SW480 (cell line): ENCODE measurements around the gene ATF7IP2.
"Not testable (repeated sequence)": the region's sequence is repeated elsewhere in the genome, so short reads cannot be mapped to it uniquely, and the experiment has no call there.

Experiments
- DNase-seq: peaks from one replicate; pipeline ENCODE4 v3.0.0-alpha.2; 2016; ENCODE audit warnings: low spot score

ATF7IP2 gene

GRCh38 chr16:10385725-10386516 lies at the start of gene ATF7IP2:
Gene ATF7IP2, plus strand, starts transcription at chr16:10386061. Its CDS starts 44,560 bp downstream, at chr16:10430621.
- DNase-seq, result peak; percentile 91

- DNase-seq, result no peak
Measured at GRCh38 chr16:10338426-10338825, 47.4 kb upstream of the ATF7IP2 start.

GRCh38 chr16:10339777-10340732 lies 45.8 kb upstream of the ATF7IP2 start:
- DNase-seq, result no peak

- no peak for DNase-seq
Measured at GRCh38 chr16:10343124-10343760, 42.6 kb upstream of the ATF7IP2 start.

- not testable (repeated sequence) for DNase-seq
Measured at GRCh38 chr16:10344699-10345098, 41.2 kb upstream of the ATF7IP2 start.

- DNase-seq, result no peak
Measured at GRCh38 chr16:10345629-10346028, 40.2 kb upstream of the ATF7IP2 start.

GRCh38 chr16:10349851-10350250 lies 36.0 kb upstream of the ATF7IP2 start:
- no peak for DNase-seq

- no peak for DNase-seq
Measured at GRCh38 chr16:10352262-10352661, 33.6 kb upstream of the ATF7IP2 start.

- no peak for DNase-seq
Measured at GRCh38 chr16:10355589-10355988, 30.3 kb upstream of the ATF7IP2 start.

- DNase-seq, result no peak
Measured at GRCh38 chr16:10356870-10357842, 28.7 kb upstream of the ATF7IP2 start.

GRCh38 chr16:10361747-10362076 lies 24.1 kb upstream of the ATF7IP2 start:
- DNase-seq, result not testable (repeated sequence)

GRCh38 chr16:10362077-10362863 lies 23.6 kb upstream of the ATF7IP2 start:
- no peak for DNase-seq

GRCh38 chr16:10362864-10363197 lies 23.0 kb upstream of the ATF7IP2 start:
- not testable (repeated sequence) for DNase-seq

GRCh38 chr16:10366619-10367018 lies 19.2 kb upstream of the ATF7IP2 start:
- not testable (repeated sequence) for DNase-seq

GRCh38 chr16:10367616-10368188 lies 18.2 kb upstream of the ATF7IP2 start:
- no peak for DNase-seq

- DNase-seq, result no peak
Measured at GRCh38 chr16:10368969-10369551, 16.8 kb upstream of the ATF7IP2 start.

- DNase-seq, result no peak
Measured at GRCh38 chr16:10370096-10370726, 15.7 kb upstream of the ATF7IP2 start.

GRCh38 chr16:10371592-10371991 lies 14.3 kb upstream of the ATF7IP2 start:
- no peak for DNase-seq

GRCh38 chr16:10373556-10373955 lies 12.3 kb upstream of the ATF7IP2 start:
- DNase-seq, result no peak
